ENCODE measurements around the gene MSL1. TPM values are rescaled to one million over a fixed set of nuclear protein-coding genes. Genes with fewer than 3 reads are reported as not detected.
"Not testable (repeated sequence)": the region's sequence is repeated elsewhere in the genome, so short reads cannot be mapped to it uniquely, and the experiment has no call there.

MSL1 gene
- total and polyA plus RNA-seq, 7 donors, result 29.4 to 92.2 (median 54.6) TPM

GRCh38 chr17:40139566-40140058, 17.8 kb downstream of the MSL1 start:
- no peak for DNase-seq
- Histone ChIP-seq H3K27ac (peak overlapping the region; percentile 93 to 99 (median 98)), H3K27me3 (no peaks in the 10 kb centered on the region), H3K9me3 (no peaks in the 10 kb centered on the region), H3K36me3 (peaks cover 0 to 61% (median 25%) of the 10 kb centered on the region in 4 donors), H3K4me1 (peaks cover 0 to 28% (median 21%) of the 10 kb centered on the region in 4 donors), H3K4me3 (peak overlapping the region; percentile 43 to 87 (median 78))
- TF ChIP-seq, protein P1, sequence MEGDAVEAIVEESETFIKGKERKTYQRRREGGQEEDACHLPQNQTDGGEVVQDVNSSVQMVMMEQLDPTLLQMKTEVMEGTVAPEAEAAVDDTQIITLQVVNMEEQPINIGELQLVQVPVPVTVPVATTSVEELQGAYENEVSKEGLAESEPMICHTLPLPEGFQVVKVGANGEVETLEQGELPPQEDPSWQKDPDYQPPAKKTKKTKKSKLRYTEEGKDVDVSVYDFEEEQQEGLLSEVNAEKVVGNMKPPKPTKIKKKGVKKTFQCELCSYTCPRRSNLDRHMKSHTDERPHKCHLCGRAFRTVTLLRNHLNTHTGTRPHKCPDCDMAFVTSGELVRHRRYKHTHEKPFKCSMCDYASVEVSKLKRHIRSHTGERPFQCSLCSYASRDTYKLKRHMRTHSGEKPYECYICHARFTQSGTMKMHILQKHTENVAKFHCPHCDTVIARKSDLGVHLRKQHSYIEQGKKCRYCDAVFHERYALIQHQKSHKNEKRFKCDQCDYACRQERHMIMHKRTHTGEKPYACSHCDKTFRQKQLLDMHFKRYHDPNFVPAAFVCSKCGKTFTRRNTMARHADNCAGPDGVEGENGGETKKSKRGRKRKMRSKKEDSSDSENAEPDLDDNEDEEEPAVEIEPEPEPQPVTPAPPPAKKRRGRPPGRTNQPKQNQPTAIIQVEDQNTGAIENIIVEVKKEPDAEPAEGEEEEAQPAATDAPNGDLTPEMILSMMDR (IDR thresholded peaks at IDR 0.05), result peak in 1 of 4 experiments; percentile 7
- TF ChIP-seq POLR2AphosphoS5 (IDR thresholded peaks at IDR 0.05) (no peak), POLR2A (IDR thresholded peaks at IDR 0.05) (no peak)
- 7 to 17% methylated on average over 14 of the region's 14 CpGs for WGBS, 2 donors
- intact Hi-C loops (cut with DNase I), result loop anchor here (2.0 to 5.0 kb wide), 2 partner anchors 17 to 38 kb away; partner anchors contain the start of gene RAPGEFL1

DNA sequence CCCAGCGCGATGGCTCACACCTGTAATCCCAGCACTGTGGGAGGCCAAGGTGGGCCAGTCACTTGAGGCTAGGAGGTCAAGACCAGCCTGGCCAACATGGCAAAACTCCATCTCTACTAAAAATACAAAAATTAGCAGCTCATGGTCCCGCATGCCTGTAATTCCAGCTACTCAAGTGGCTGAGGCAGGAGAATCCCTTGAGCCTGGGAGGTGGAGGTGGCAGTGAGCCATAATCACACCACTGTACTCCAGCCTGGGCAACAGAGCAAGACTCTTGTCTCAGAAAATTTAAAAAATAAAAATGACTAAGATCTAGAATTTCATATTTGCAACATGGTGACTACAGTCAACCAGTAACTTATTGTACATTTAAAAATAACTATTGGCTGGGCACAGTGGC, 21.4 kb downstream of the MSL1 start:
- DNase-seq, result not testable (repeated sequence)
- H3K36me3 ChIP-seq, result peaks cover 0 to 67% (median 6%) of the 10 kb centered on the region in 4 donors

GRCh38 chr17:40145476-40145875, 23.7 kb downstream of the MSL1 start:
- 96% methylated on average over 3 of the region's 3 CpGs for WGBS, 2 donors
- H3K27me3 ChIP-seq, result no peaks in the 10 kb centered on the region
- H3K4me3 ChIP-seq, result no peak overlapping the region
- H3K27ac ChIP-seq, result no peak overlapping the region
- intact Hi-C loops (cut with DNase I), result no loop called here
- no peak for TF ChIP-seq EP300 (IDR thresholded peaks at IDR 0.05)
- TF ChIP-seq, protein P1 (IDR thresholded peaks at IDR 0.05), result no peak
- no peak for TF ChIP-seq POLR2AphosphoS5 (IDR thresholded peaks at IDR 0.05)
- no peak for TF ChIP-seq POLR2A (IDR thresholded peaks at IDR 0.05)
- DNase-seq, result no peak
- H3K4me1 ChIP-seq, result peaks cover 0 to 42% (median 34%) of the 10 kb centered on the region in 4 donors
- no peaks in the 10 kb centered on the region for H3K9me3 ChIP-seq
- peaks cover 6 to 90% (median 15%) of the 10 kb centered on the region in 4 donors for H3K36me3 ChIP-seq

More for the DNA sequence above, 21.4 kb downstream of the MSL1 start:
- not testable (repeated sequence) for H3K27me3 ChIP-seq, H3K4me3 ChIP-seq, H3K27ac ChIP-seq, H3K9me3 ChIP-seq
- 98 to 100% methylated on average over 3 of the region's 3 CpGs for WGBS, 2 donors
- peaks cover 0 to 51% (median 39%) of the 10 kb centered on the region in 4 donors for H3K4me1 ChIP-seq
- intact Hi-C loops (cut with DNase I), result loop anchor here (5.0 kb wide), 1 partner anchor 34 kb away; the partner anchor contains the start of gene RAPGEFL1

GRCh38 chr17:40148527-40148926, 26.8 kb downstream of the MSL1 start:
- WGBS, 2 donors, result 89 to 93% methylated on average over 3 of the region's 3 CpGs
- no peak overlapping the region for H3K27ac ChIP-seq
- peaks cover 0 to 36% (median 22%) of the 10 kb centered on the region in 4 donors for H3K4me1 ChIP-seq
- H3K4me3 ChIP-seq, result no peak overlapping the region
- H3K27me3 ChIP-seq, result no peaks in the 10 kb centered on the region
- no peak for DNase-seq
- intact Hi-C loops (cut with DNase I), result no loop called here
- no peak for TF ChIP-seq POLR2AphosphoS5 (IDR thresholded peaks at IDR 0.05)
- no peak for TF ChIP-seq POLR2A (IDR thresholded peaks at IDR 0.05)
- TF ChIP-seq EP300 (IDR thresholded peaks at IDR 0.05), result no peak
- TF ChIP-seq, protein P1 (IDR thresholded peaks at IDR 0.05), result no peak
- peaks cover 6 to 97% (median 11%) of the 10 kb centered on the region in 4 donors for H3K36me3 ChIP-seq
- no peaks in the 10 kb centered on the region for H3K9me3 ChIP-seq

DNA sequence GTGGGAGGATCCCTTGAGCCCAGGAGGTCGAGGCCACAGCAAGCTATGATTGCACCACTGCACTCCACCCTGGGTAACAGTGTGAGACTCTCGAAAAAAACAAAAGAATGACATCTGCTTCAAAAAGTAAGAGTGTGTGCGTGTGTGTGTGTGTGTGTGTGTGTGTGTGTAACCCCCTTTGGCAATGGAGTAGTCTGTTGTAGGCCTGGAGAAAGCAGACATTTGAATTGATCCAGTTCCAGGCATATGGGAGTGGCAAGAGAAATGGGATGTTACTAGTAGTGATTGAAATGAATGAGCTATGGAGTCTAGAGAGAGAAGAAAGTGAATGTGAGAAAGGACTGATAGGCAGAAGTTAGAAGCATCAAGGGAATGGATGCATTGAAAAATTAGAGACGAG, 28.5 kb downstream of the MSL1 start:
- intact Hi-C loops (cut with DNase I), result no loop called here
- Histone ChIP-seq H3K4me1 (peaks cover 0 to 36% (median 22%) of the 10 kb centered on the region in 4 donors), H3K4me3 (no peak overlapping the region), H3K27me3 (no peaks in the 10 kb centered on the region), H3K27ac (no peak overlapping the region), H3K9me3 (no peaks in the 10 kb centered on the region), H3K36me3 (peaks cover 6 to 97% (median 18%) of the 10 kb centered on the region in 4 donors)
- 80 to 87% methylated on average over 4 of the region's 4 CpGs for WGBS, 2 donors
- no peak for DNase-seq
- TF ChIP-seq, protein P1 (IDR thresholded peaks at IDR 0.05), result no peak
- TF ChIP-seq POLR2A (IDR thresholded peaks at IDR 0.05) (no peak), EP300 (IDR thresholded peaks at IDR 0.05) (no peak), POLR2AphosphoS5 (IDR thresholded peaks at IDR 0.05) (no peak)

Data from sigmoid colon (tissue), 7 donors.